ENCODE data around the gene BPIFA3. TPM values are rescaled to one million over a fixed set of nuclear protein-coding genes. Genes with fewer than 3 reads are reported as not detected.

Gene BPIFA3
- total and polyA plus RNA-seq, 2 of the 8 experiments (the other 6 are each of a cell fraction or from before 2014, with no cell fraction given): not detected

GRCh38 chr20:33192912-33193501 lies 24.1 kb upstream of the BPIFA3 start (continued):
- no peak for TF ChIP-seq JUND (IDR thresholded peaks at IDR 0.05; ENCODE audit: low read length)
- no peak for TF ChIP-seq POLR2AphosphoS5 (IDR thresholded peaks at IDR 0.05; ENCODE audit: low read depth, low read length)
- no peak for TF ChIP-seq RXRA (IDR thresholded peaks at IDR 0.05; ENCODE audit: insufficient read depth, low read depth, low read length)
- no peak for TF ChIP-seq BCL11A (IDR thresholded peaks at IDR 0.05; ENCODE audit: low read depth in 2 of 2, low read length in 2 of 2)
- TF ChIP-seq KDM4A (IDR thresholded peaks at IDR 0.05; ENCODE audit: low read depth, low read length, severe bottlenecking): no peak
- no peak for TF ChIP-seq EP300 (IDR thresholded peaks at IDR 0.05; ENCODE audit: borderline replicate concordance in 1 of 2, low read depth in 2 of 2, low read length in 2 of 2)
- no peak for TF ChIP-seq CREB1 (IDR thresholded peaks at IDR 0.05)
- no peak for TF ChIP-seq SIX5 (IDR thresholded peaks at IDR 0.05; ENCODE audit: low read depth, low read length)
- TF ChIP-seq POLR2A (IDR thresholded peaks at IDR 0.05; ENCODE audit: control extremely low read depth in 1 of 2, low read depth in 2 of 2, low read length in 2 of 2): no peak

Data from H1 (cell line).